Suprapubic skin (tissue), 4 donors: ENCODE measurements around the gene ZNF211. TPM values are rescaled to one million over a fixed set of nuclear protein-coding genes. Genes with fewer than 3 reads are reported as not detected.

Experiments used
- DNase-seq, 2 donors: peaks; one replicate each; pipeline ENCODE4 v3.0.0-alpha.2; 2019; ENCODE audit warnings: low spot score in 2 of 2
- H3K27ac ChIP-seq: fragments of 200-600 bp; sonication (generic); one replicate; pipeline ENCODE4 v1.5.1; 2019
- H3K27me3 ChIP-seq: fragments of 200-600 bp; sonication (generic); one replicate; pipeline ENCODE4 v1.5.1; 2019
- H3K36me3 ChIP-seq: fragments of 200-600 bp; sonication (generic); one replicate; pipeline ENCODE4 v1.5.1; 2019
- H3K4me1 ChIP-seq: fragments of 200-600 bp; sonication (generic); one replicate; pipeline ENCODE4 v1.5.1; 2019
- H3K4me3 ChIP-seq: fragments of 200-600 bp; sonication (generic); one replicate; pipeline ENCODE4 v1.5.1; 2019; ENCODE audit warnings: mild to moderate bottlenecking
- H3K9me3 ChIP-seq: fragments of 200-600 bp; sonication (generic); one replicate; pipeline ENCODE4 v1.5.1; 2019
- CTCF ChIP-seq, 2 donors: fragments of 200-600 bp in 1 of 2; fragments of 450-650 bp in 1 of 2; sonication (generic) in 1 of 2; IDR thresholded peaks; one replicate each; pipeline ENCODE4 v1.5.1; 2016 to 2019; ENCODE audit warnings: antibody characterized with exemption in 2 of 2, mild to moderate bottlenecking in 1 of 2, moderate library complexity in 1 of 2
- EP300 ChIP-seq: sonication (generic); formaldehyde crosslinking; IDR thresholded peaks from one replicate; pipeline ENCODE4 v1.6.1; 2017; ENCODE audit warnings: antibody characterized with exemption
- POLR2A ChIP-seq, 2 donors: fragments of 450-650 bp; IDR thresholded peaks; one replicate each; pipeline ENCODE4 v1.6.1; 2017; ENCODE audit warnings: antibody characterized with exemption in 2 of 2, mild to moderate bottlenecking in 2 of 2, moderate library complexity in 2 of 2
- POLR2AphosphoS5 ChIP-seq, 3 donors: sonication (generic); formaldehyde crosslinking; IDR thresholded peaks; one replicate each; pipeline ENCODE4 v1.6.1; 2017; ENCODE audit warnings: antibody characterized with exemption in 3 of 3
- WGBS: methylation state at CpG from one replicate; pipeline ENCODE4 v1.1.5; 2018; 5-methylcytosine and 5-hydroxymethylcytosine counted together
- total RNA-seq, 4 donors: library from RNA; depleted of rRNA; stranded (reverse); fragments of >200 nt; gene quantifications; one replicate each; pipeline ENCODE4 v1.1.0, GENCODE V29; 2016

ZNF211 gene
- total RNA-seq, 4 donors from 2014 or later, result 7.5 to 21.3 (median 14.1) TPM

GRCh38 chr19:57620673-57621348 lies 12.2 kb upstream of the ZNF211 start:
- TF ChIP-seq EP300 (no peak), POLR2AphosphoS5 (IDR thresholded peaks at IDR 0.05) (no peak)
- H3K4me3 ChIP-seq, result no peak overlapping the region
- peaks cover 93% of the 10 kb centered on the region for H3K9me3 ChIP-seq
- 99% methylated on average over 10 of the region's 10 CpGs for WGBS
- peaks cover 78% of the 10 kb centered on the region for H3K36me3 ChIP-seq
- no peaks in the 10 kb centered on the region for H3K4me1 ChIP-seq
- no peak for DNase-seq
- H3K27me3 ChIP-seq, result no peaks in the 10 kb centered on the region
- H3K27ac ChIP-seq, result no peak overlapping the region

- H3K9me3 ChIP-seq, result peaks cover 79% of the 10 kb centered on the region
- H3K4me1 ChIP-seq, result no peaks in the 10 kb centered on the region
- no peak for DNase-seq
- no peak overlapping the region for H3K4me3 ChIP-seq
- no peak overlapping the region for H3K27ac ChIP-seq
- H3K27me3 ChIP-seq, result no peaks in the 10 kb centered on the region
- peaks cover 55% of the 10 kb centered on the region for H3K36me3 ChIP-seq
- TF ChIP-seq POLR2AphosphoS5 (IDR thresholded peaks at IDR 0.05) (no peak), EP300 (no peak), CTCF (IDR thresholded peaks at IDR 0.05) (no peak), POLR2A (IDR thresholded peaks at IDR 0.05) (no peak)
These were observed 9.9 kb upstream of the ZNF211 start for GRCh38 chr19:57623091-57623490.

GRCh38 chr19:57633832-57634131 lies 814 bp downstream of the ZNF211 start:
- TF ChIP-seq POLR2A (IDR thresholded peaks at IDR 0.05), result no peak
- TF ChIP-seq CTCF (IDR thresholded peaks at IDR 0.05), result no peak
- no peak for TF ChIP-seq EP300
- no peak for TF ChIP-seq POLR2AphosphoS5 (IDR thresholded peaks at IDR 0.05)
- Histone ChIP-seq H3K4me3 (peak overlapping the region; percentile 92), H3K36me3 (peaks cover 42% of the 10 kb centered on the region), H3K9me3 (peaks cover 18% of the 10 kb centered on the region), H3K27me3 (no peaks in the 10 kb centered on the region), H3K4me1 (peaks cover 15% of the 10 kb centered on the region), H3K27ac (no peak overlapping the region)
- WGBS, result 42% methylated on average over 5 of the region's 6 CpGs
- DNase-seq, result no peak

GRCh38 chr19:57637379-57637778 lies 4.4 kb downstream of the ZNF211 start:
- TF ChIP-seq CTCF (IDR thresholded peaks at IDR 0.05), result no peak
- no peak for TF ChIP-seq POLR2AphosphoS5 (IDR thresholded peaks at IDR 0.05)
- no peak for TF ChIP-seq EP300
- H3K9me3 ChIP-seq, result peaks cover 29% of the 10 kb centered on the region
- 94% methylated on average over 4 of the region's 4 CpGs for WGBS
- H3K36me3 ChIP-seq, result peaks cover 75% of the 10 kb centered on the region
- no peaks in the 10 kb centered on the region for H3K27me3 ChIP-seq
- H3K4me3 ChIP-seq, result no peak overlapping the region
- peaks cover 15% of the 10 kb centered on the region for H3K4me1 ChIP-seq
- no peak overlapping the region for H3K27ac ChIP-seq
- DNase-seq, result no peak

- no peaks in the 10 kb centered on the region for H3K27me3 ChIP-seq
- no peaks in the 10 kb centered on the region for H3K4me1 ChIP-seq
- DNase-seq, result no peak
- H3K4me3 ChIP-seq, result no peak overlapping the region
- H3K27ac ChIP-seq, result no peak overlapping the region
- H3K36me3 ChIP-seq, result peaks cover 53% of the 10 kb centered on the region
- TF ChIP-seq EP300 (no peak), CTCF (IDR thresholded peaks at IDR 0.05) (no peak), POLR2A (IDR thresholded peaks at IDR 0.05) (no peak), POLR2AphosphoS5 (IDR thresholded peaks at IDR 0.05) (no peak)
- peaks cover 32% of the 10 kb centered on the region for H3K9me3 ChIP-seq
- whole genome bisulfite sequencing, result 98% methylated on average over 4 of the region's 4 CpGs
These were observed 8.8 kb downstream of the ZNF211 start for GRCh38 chr19:57641715-57642234.
